Coronary artery (tissue), 2 donors: Measurements from ENCODE around the gene SLC25A40.

Experiments
- DNase-seq: peaks from one replicate; pipeline ENCODE4 v3.0.0-alpha.2; 2017; ENCODE audit warnings: low spot score
- H3K27ac ChIP-seq, 2 donors: fragments of 200-600 bp; sonication (generic); one replicate each; pipeline ENCODE4 v1.5.1; 2016 to 2019
- H3K4me3 ChIP-seq: fragments of 200-600 bp; sonication (generic); 2 replicates; pipeline ENCODE4 v1.5.1; 2016; ENCODE audit warnings: mild to moderate bottlenecking, moderate library complexity
- CTCF ChIP-seq: fragments of 200-600 bp; sonication (generic); IDR thresholded peaks from one replicate; pipeline ENCODE4 v1.5.1; 2019; ENCODE audit warnings: antibody characterized with exemption

Gene SLC25A40

GRCh38 chr7:87806150-87806549, 70.0 kb downstream of the SLC25A40 start:
- DNase-seq: no peak
- no peak overlapping the region for H3K4me3 ChIP-seq
- TF ChIP-seq CTCF: no peak
- no peak overlapping the region for H3K27ac ChIP-seq

- no peak for DNase-seq
- Histone ChIP-seq H3K27ac (no peak overlapping the region), H3K4me3 (no peak overlapping the region)
- TF ChIP-seq CTCF: no peak
Measured at GRCh38 chr7:87797798-87798403, 78.3 kb downstream of the SLC25A40 start.

- Histone ChIP-seq H3K27ac (no peak overlapping the region), H3K4me3 (no peak overlapping the region)
- no peak for TF ChIP-seq CTCF
- no peak for DNase-seq
Measured at GRCh38 chr7:87797395-87797794, 78.8 kb downstream of the SLC25A40 start.

- DNase-seq: no peak
- H3K4me3 ChIP-seq: no peak overlapping the region
- no peak for TF ChIP-seq CTCF
Measured at GRCh38 chr7:87785368-87785995, 90.7 kb downstream of the SLC25A40 start.

GRCh38 chr7:87784424-87784823, 91.7 kb downstream of the SLC25A40 start:
- no peak overlapping the region for H3K27ac ChIP-seq
- H3K4me3 ChIP-seq: no peak overlapping the region
- no peak for TF ChIP-seq CTCF
- DNase-seq: no peak

More at GRCh38 chr7:87785368-87785995, 90.7 kb downstream of the SLC25A40 start:
- no peak overlapping the region for H3K27ac ChIP-seq
